Activated CD4-positive, alpha-beta T cell treated with anti-CD3 and anti-CD28 coated beads for 4 hours (primary cell): Measurements from ENCODE around the gene ISLR2.

ENCODE experiments used
- DNase-seq, 2 donors: peaks; one replicate each; pipeline ENCODE4 v3.0.0-alpha.2; 2020

ISLR2 gene

GRCh38 chr15:74128785-74129585 is 1.4 kb upstream of the ISLR2 start:
- DNase-seq = no peak

- DNase-seq = no peak
Observed at GRCh38 chr15:74129586-74130154, 716 bp upstream of the ISLR2 start.

GRCh38 chr15:74130849-74131627 is 652 bp downstream of the ISLR2 start:
- no peak for DNase-seq

- no peak for DNase-seq
Observed at GRCh38 chr15:74131628-74132413, 1.4 kb downstream of the ISLR2 start.

- DNase-seq = no peak
Observed at GRCh38 chr15:74132681-74133651, 2.6 kb downstream of the ISLR2 start.

GRCh38 chr15:74133694-74134386 is 3.5 kb downstream of the ISLR2 start:
- DNase-seq = no peak

- no peak for DNase-seq
Observed at GRCh38 chr15:74134387-74135027, 4.1 kb downstream of the ISLR2 start.

- DNase-seq = no peak
Observed at GRCh38 chr15:74135041-74135565, 4.7 kb downstream of the ISLR2 start.

GRCh38 chr15:74136540-74136813 is 6.1 kb downstream of the ISLR2 start:
- DNase-seq = no peak

- no peak for DNase-seq
Observed at GRCh38 chr15:74136814-74137536, 6.6 kb downstream of the ISLR2 start.

GRCh38 chr15:74137537-74137894 is 7.1 kb downstream of the ISLR2 start:
- no peak for DNase-seq

- no peak for DNase-seq
Observed at GRCh38 chr15:74138642-74139041, 8.3 kb downstream of the ISLR2 start.

GRCh38 chr15:74141591-74141990 is 11.2 kb downstream of the ISLR2 start:
- DNase-seq = no peak

GRCh38 chr15:74144153-74144775 is 13.9 kb downstream of the ISLR2 start:
- no peak for DNase-seq

GRCh38 chr15:74146277-74146800 is 16.0 kb downstream of the ISLR2 start:
- no peak for DNase-seq

- DNase-seq = no peak
Observed at GRCh38 chr15:74147051-74147450, 16.7 kb downstream of the ISLR2 start.

- DNase-seq = no peak
Observed at GRCh38 chr15:74155766-74156417, 25.5 kb downstream of the ISLR2 start.

- DNase-seq = no peak
Observed at GRCh38 chr15:74156678-74157411, 26.5 kb downstream of the ISLR2 start.
